ENCODE results near the gene RASA3.
A peak's percentile ranks its signal among the peaks of the same experiment; 100 is the strongest.
"Not testable (repeated sequence)": the region's sequence is repeated elsewhere in the genome, so short reads cannot be mapped to it uniquely, and the experiment has no call there.

Gene RASA3

DNA sequence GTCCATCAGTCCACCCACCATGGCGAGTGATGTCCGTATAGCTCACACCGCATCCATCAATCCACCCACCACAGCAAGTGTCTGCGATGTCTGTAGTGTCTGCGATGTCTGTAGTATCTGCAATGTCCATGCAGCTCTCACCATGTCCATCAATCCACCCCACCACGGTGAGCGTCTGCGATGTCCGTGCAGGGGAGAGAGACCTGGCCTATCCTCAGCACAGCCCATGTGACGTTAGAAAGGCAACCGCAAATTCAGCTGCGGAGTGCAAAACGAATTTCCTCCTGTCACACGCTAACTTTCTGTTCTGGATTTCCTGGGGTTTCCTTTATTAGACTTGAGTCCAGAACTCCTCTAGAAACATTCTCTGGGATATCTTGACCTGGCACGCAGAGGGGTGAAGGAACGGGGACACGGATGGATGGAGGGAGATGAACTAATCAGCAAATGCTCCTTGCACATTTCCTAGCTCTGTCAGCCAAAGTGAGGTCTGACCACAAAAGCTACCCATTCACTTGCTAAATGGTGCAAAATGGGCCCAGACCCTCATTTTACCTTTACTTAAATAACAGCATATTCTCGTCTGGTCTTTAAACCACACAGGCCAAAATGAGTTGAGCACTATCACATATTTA, 18.3 kb downstream of the RASA3 start:
- no peak for DNase-seq (ENCODE audit: low read depth in 2 of 2)

DNA sequence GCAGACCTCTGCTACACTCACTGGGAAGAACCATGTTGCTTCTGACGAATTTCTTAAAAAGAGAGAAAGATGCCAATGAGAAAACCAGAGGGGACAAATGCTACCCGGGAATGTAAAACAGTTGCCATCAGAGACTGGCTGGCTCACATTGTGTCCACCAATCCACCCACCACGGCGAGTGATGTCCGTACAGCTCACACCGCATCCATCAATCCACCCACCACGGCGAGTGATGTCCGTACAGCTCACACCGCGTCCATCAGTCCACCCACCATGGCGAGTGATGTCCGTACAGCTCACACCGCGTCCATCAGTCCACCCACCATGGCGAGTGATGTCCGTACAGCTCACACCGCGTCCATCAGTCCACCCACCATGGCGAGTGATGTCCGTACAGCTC, 19.0 kb downstream of the RASA3 start:
- not testable (repeated sequence) for DNase-seq (ENCODE audit: low read depth in 2 of 2)

DNA sequence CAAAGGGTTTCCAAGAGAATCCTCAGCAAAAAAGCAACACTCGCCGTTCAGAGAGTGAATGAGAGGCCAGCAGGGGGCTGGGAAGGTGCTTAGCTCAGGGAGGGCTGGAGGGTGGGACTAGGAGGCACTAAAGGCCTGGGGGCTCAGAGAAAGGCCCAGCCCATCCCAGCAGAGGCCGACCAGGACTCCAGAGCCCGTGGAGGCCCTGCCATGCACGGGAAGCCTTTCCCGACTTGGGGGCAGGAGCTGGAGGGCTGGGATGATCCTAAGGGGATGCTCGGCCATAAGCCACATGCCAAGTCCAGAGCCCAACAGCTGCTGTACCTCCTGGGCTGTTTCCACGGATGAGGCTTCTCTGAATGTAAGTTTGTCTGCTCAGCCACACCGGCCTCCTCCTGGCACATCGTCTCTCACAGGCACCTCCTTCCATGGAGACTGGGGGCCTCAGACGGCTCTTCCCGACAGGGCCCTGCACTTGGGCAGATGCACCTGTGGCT, 19.5 kb downstream of the RASA3 start:
- no peak for DNase-seq (ENCODE audit: low read depth in 2 of 2)

DNA sequence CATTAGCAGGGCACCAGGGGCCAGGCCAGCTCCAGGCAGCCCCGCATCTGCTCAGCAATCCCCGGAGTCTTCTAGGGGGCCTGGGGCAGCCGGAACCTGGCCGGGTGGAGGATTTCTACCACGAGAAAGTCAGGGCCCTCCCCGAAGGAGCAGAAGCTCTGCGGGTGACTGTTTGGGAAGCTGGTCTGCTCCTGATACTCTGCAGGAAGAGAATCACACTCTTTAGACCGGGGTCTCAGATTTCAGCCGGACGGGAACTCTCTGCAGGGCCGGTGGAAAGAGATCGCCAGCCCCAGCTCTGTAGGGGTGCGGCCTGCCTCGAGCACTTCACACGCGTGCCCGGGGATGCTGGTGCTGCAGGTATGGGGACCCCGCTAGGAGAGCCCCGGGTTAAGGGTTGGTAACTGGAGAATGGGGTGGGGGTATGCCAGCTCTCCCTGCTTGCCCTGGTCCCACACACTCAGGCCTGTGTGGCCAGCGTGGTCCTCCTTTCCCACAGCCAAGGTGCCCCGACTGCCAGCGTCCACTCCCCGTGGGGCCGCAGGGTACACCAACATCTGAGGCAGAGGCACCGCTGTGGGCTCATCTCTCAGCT, 20.1 kb downstream of the RASA3 start:
- no peak for DNase-seq (ENCODE audit: low read depth in 2 of 2)

DNA sequence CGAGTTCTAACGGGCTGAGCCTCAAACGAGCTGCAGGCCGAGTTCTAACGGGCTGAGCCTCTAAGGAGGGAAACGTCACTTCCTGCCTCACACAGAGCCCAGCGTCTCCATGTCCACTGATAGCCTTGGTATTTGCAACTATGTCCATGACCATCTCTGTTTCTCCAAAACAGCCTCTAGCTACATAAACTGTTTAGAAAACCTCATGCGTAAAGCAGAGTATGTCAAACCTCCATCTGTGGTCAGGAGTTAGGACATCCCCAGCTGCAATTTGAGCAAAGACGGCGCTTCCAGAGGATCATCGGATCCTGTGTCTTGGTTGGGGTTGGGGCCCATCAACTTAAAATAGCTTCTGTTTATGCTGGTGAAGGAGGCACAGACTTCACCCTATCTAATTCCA, 20.8 kb downstream of the RASA3 start:
- no peak for DNase-seq (ENCODE audit: low read depth in 2 of 2)

DNA sequence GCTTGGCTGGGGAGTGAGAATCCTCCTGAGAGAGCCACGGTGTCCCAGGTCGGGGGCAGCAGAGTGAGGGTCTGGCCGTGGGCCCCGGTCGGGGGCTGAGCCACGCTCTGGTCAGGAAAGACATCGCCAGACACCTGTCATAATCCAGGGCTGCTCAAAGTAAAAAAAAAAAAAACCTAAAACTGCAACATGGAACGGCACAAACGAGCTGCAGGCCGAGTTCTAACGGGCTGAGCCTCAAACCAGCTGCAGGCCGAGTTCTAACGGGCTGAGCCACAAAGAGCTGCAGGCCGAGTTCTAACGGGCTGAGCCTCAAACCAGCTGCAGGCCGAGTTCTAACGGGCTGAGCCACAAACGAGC, 21.6 kb downstream of the RASA3 start:
- not testable (repeated sequence) for DNase-seq (ENCODE audit: low read depth in 2 of 2)

DNA sequence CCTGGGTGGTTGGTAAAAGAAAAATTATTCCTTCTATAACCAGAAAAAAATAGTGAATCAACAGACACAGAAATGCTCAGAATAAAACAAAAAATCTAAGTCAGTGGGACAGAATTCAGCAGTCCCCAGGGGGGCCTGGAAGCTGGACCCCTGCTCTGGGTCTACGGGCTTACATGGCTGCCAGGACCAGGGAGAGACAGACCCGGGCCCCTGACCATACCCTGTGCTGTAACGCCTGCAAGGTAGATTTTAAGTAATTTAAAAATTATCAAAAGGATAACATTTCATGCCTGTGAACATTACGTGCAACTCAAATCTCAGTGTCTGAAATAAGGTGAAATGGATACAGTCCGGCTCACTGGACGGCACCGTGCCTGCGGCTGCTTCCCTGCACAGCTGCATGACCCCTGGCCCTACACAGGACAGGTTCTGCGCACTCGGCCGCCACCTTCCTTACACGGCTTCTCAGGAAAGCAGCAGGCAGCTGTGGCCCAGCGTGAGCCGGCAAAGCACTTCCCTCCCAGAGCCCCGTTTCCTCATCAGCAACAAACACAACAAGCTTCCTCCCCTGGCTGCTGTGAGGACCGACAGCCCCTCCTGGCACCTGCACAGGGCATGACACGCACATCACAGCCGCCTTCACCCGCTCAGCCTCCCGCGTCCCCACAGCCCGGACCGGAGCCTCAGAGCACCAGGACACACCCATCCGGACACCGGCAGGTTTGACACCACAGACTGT, 22.2 kb downstream of the RASA3 start:
- DNase-seq (ENCODE audit: low read depth in 2 of 2), result peak in 1 of 2 donors; percentile 52

DNA sequence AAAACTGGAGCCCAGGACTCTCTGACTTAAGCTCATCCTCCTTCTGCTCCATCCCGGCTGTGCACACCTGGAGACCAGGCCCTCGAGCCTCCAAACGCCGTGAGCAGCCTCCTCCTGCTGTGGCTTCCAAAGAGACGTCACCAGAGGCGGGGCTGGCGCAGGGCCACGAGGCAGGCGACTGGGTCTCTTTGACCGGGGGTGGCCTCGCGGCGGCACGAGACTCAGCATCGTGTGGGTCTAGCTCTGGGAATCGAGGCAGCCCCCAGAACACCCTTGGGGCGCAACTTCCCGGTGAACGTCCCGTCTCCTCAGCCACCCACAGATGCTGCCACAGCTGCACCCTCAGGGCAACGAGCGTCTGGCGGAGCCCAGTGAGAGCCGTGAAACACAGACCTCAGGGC, 22.8 kb downstream of the RASA3 start:
- DNase-seq (ENCODE audit: low read depth in 2 of 2), result no peak

DNA sequence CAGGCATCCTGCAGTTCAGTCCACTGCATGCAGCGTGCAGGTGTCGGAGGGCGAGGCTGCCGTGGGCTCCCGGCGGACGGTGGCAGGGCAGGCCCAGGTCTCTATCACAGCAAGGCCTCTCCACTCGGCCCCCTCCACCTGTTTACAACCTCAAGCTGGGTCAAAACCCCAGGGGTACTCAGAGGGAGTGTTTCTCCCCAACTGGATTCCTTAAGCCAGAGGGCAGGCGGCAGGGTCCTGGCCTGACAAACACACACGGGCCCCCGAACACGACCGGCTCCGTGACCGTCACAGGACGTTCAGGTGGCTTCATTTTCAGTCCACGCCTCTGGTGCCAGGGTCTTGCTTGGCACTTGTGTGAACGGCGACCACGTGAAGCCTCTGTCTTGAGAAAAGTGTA, 23.5 kb downstream of the RASA3 start:
- DNase-seq (ENCODE audit: low read depth in 2 of 2), result no peak

DNA sequence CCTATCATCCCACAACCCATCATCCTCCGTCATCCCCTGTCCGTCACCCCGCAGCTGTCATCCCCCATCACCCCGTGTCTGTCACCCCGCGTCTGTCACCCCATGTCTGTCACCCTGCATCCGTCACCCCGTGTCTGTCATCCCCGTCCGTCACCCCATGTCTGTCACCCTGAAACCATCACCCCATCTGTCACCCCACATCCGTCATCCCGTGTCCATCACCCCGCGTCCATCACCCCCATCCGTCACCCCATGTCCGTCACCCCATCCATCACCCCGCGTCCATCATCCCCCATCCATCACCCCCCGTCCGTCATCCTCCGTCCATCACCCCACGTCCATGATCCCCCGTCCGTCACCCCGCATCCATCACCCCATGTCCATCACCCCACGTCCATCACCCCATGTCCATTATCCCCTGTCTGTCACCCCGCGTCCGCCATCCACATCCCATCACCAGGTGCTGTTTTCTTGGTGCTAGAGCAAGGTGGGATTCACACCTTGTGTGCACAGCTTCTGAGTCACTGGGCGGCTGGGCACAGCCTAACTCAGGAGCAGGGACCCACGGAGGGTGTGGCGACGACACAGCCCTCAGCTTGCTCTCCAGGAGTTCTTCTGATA, 24.2 kb downstream of the RASA3 start:
- DNase-seq (ENCODE audit: low read depth in 2 of 2), result no peak

DNA sequence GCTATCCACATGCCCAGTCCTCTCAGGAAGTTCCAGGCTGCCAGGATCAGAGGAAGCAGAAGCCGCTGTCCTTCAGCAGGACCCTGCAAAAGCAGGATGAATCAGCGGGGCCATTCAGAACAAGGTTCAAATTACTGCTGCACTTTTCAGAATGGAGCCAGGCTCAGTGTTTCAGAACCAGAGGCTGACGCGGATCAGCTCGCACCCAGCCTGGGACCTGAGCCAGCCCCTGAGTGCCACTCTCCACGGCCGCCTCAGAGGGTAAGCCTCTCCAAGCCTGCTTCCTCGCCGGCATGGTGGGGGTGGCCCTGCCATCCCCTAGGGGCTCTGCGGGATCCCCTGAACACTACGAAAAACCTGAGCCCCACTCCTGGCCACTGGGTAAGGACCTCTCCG, 24.7 kb downstream of the RASA3 start:
- no peak for DNase-seq (ENCODE audit: low read depth in 2 of 2)

DNA sequence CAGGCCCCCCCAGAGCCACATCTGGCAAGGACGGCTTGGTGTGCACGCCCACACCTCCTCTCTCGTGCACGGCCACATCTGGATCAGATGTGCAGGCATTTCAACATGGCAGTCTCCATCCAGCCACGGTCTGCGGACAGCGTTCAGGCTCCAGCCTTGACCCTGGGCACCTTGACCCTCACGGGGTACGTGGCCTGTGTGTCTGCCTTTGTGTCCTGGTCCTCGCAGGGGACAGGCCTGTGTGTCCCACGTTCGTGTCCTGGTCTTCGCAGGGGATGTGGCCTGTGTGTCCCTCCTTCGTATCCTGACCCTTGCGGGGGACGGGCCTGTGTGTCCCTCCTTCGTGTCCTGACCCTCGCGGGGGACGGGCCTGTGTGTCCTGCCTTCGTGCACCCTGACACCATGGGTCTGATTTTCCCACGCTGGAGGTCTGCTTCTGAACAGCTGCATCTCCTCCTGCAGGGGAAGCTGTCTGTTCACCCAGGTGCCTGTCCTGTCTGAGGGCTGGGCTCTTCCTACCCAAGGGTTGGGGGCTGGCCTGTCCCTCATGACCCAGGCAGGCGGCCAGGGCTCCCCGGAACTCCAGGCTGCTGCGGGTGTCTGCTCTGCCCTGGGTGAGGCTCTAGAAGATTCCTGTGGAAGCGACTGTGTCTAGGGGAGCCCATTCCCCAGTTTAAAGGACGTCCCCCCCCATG, 25.3 kb downstream of the RASA3 start:
- DNase-seq (ENCODE audit: low read depth in 2 of 2), result no peak

DNA sequence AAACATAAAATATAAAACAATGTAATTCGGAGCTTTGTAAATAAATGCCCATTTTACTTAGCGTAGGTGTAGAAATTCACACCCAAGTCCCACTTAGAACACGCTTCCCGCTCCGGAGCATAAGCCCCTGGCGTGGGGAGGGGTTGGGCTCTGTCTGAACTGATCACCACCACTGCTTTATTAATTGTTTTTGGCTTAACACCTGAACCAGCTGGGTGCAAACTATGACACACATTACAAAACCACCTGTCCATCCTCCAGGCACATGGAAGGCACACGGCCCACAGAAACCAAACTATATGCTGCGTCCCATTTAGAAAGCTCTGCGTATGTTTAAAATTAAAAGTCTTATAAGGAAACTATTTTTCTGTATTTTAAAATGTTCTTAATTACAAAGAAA, 25.9 kb downstream of the RASA3 start:
- no peak for DNase-seq (ENCODE audit: low read depth in 2 of 2)

DNA sequence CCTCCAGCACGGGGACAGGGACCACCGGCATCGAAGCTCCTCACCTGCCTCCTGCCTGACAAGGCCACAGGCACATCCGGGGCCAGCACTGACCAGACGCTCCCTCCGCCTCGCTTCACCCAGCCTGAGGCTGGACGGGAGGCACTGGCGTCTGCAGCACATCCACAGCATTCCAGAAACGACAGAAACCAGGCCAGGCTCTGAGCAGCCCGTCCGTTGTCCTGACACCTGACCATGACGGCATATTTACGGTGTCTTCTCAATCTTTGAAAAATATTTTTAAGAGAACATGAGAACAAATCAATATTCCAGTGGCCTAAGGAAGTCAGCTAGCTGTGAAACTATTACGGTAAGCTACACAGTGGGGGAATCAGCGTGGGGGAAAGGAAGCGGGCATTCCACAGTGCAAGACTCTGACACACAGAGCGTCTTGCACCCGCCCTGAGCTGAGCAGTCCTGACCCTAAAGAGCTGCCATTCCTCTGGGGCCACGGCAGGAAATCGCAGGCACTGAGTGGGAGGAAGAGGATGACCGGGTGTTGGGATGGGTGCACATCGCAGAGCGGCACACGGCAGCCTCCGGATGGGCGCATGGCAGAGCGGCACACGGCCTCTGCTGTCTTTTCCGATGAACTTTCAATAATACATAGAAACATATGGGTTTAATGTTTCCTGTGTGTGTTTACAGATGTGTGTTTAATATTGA, 26.8 kb downstream of the RASA3 start:
- DNase-seq (ENCODE audit: low read depth in 2 of 2), result no peak

DNA sequence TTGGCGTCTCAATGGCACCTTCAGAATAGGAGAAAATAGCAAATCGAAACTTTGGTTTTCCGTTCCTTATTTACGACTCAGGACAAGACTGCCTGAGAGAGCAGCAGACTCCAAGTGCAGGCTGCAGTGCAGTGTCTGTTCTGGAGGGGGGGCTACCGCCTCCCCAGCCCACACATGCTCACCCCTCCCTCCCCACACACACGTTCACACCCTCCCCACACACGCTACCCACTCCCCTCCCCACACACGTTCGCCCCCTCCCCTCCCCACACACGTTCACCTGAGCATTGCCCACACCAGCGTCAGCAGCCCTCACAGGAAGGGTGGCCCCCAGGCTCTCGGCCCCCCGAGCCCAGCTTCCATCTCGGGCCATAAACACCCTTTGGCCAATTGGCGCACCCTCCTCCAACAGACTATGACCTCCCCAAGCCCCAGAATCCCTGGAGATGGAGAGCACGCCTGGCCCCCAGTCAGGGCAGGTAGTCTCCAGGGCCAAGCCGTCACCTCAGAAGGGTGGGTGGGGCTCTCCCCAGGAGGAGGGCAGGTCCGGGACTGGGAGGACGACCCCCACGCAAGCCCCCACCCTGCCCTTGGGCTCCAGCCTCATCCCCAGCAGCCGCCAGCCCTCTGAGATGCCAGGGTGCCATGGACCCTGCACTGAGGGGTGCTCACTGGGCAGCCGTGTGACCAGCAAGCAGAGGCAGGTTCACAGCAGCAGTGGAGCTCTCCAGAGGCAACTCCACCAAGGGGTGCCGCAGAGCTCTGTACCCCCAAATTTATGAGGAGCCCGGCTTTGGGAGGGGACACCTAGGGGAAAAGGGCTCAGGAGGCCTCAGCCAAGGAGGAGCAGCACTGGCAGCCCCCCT, 27.5 kb downstream of the RASA3 start:
- DNase-seq (ENCODE audit: low read depth in 2 of 2), result no peak

DNA sequence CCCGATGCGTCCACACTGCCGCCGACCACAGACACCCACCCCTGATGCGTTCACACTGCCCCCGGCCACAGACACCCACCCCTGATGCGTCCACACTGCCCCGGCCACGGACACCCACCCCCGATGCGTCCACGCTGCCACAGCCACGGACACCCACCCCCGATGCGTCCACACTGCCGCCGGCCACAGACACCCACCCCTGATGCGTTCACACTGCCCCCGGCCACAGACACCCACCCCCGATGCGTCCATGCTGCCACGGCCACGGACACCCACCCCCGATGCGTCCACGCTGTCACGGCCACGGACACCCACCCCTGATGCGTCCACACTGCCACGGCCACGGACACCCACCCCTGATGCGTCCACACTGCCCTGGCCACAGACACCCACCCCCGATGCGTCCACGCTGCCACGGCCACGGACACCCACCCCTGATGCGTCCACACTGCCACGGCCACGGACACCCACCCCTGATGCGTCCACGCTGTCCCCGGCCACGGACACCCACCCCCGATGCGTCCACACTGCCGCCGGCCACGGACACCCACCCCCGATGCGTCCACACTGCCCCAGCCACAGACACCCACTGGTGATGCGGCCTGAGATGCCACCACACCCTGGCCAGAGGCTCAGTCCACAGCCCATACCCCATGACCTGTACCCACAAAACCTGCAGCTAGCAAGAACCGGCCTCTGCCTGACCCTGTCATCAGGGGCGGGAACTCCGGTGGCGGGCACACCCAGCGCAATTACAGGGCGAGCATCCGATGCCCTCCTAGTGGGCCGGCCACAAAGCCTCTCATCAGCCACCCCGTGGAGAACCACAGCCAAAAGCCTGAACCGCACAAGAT, 28.4 kb downstream of the RASA3 start:
- no peak for DNase-seq (ENCODE audit: low read depth in 2 of 2)

DNA sequence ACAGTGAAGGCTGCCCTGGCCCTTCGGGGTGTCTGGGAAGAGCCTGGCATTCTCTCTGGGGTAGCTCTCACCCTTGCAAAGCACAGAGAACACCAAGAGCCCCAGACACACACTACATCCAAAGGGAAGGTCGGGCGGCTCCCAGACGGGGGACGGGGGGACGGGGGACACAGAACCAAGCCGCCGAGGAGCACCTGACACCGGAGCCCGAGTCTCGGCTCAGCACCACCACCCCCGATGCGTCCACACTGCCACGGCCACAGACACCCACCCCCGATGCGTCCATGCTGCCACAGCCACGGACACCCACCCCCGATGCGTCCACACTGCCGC, 29.2 kb downstream of the RASA3 start:
- DNase-seq (ENCODE audit: low read depth in 2 of 2), result not testable (repeated sequence)

DNA sequence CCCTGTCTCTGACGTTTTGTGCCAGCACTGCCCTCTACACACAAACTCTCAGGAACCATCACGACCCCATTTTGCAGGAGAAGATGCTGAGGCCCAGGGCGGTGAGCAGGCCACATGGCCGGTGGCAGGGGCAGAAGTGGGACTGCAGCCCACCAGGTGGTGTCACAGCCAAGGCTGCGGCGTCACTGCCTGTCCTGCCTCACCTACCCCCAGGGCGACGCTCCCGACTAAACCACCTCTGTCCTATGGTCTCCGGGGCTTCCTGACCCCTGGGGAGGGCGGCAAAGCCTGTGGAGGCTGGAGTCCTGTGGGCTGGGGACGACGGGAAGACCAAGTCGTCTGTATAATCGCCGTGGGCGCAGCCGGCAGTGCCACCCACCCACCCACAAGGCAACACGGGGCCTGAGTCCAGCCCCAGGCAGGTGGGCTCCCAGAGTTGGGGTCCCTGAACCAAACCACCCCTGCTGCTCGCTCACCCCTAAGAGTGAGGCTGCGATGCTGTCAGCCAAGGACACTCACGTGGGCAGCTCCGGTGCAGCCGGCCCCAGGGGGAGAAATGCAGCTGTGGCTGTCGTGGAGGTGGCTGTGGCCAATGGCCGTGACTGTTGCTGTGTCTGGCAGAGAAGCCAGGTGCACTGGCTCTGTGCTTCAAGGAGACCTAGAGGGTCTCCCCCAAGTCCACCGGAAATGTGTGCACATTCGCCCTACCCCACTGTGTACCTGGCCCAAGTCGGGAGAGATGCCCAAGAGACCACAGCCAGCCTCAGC, 29.7 kb downstream of the RASA3 start:
- DNase-seq (ENCODE audit: low read depth in 2 of 2), result no peak

DNA sequence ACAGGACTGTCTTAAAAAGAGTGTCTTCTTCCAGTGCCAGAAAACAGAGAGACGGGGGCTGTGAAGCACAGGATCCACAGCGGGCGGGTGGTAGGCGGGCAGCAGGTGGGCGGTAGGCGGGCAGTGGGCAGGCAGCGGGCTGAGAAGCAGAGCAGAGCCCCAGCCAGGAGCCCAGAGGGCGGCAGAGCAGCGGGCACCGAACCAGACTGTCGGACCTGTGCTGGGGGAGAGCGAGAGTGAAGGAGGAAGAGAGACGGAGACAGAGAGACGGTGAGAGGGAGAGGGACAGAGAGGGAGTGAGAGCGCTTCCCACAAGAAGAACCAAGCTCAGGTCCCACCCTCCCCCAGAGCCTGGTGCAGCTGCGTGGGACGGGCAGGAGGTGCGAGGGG, 30.3 kb downstream of the RASA3 start:
- no peak for DNase-seq (ENCODE audit: low read depth in 2 of 2)

Measured in stimulated activated CD8-positive, alpha-beta memory T cell treated with anti-CD3 and anti-CD28 coated beads, Interleukin-2, amount 100 ng/mL, for 1 hour (primary cell).